Loucy (cell line): ENCODE results near the gene FJX1.

Experiments used
- EZH2phosphoT487 ChIP-seq: fragments of 200-600 bp; IDR thresholded peaks from 2 replicates; pipeline ENCODE4 v1.6.1; 2018; ENCODE audit warnings: antibody characterized with exemption, mild to moderate bottlenecking, moderate library complexity, borderline replicate concordance
- TF ChIP-seq, protein P1 (sequence below): fragments of 200-600 bp; sonication (generic); conservative IDR thresholded peaks from 2 replicates; pipeline ENCODE4 v1.5.1; 2014; ENCODE audit warnings: mild to moderate bottlenecking, antibody characterized with exemption, low read length

DNA sequence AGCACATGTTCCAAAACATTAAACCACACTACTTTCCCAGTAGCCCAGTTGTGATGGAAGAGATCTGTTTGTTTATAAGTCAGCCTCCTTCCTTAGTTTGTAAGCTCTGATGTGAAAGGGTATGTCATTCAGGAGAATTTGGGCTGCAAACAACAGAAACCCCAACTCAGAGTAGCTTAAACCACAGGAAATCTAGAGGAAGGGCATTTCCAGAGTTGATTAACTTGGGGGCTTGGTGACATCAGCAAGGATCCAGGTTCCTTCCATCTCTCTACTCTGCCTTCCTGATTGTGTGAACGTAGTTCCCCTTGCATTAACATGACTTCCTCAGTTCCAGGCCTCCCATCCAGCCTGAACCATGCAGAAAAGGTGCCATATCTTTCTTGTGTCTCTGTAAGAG lies 6.5 kb upstream of the FJX1 start:
- TF ChIP-seq, protein P1, sequence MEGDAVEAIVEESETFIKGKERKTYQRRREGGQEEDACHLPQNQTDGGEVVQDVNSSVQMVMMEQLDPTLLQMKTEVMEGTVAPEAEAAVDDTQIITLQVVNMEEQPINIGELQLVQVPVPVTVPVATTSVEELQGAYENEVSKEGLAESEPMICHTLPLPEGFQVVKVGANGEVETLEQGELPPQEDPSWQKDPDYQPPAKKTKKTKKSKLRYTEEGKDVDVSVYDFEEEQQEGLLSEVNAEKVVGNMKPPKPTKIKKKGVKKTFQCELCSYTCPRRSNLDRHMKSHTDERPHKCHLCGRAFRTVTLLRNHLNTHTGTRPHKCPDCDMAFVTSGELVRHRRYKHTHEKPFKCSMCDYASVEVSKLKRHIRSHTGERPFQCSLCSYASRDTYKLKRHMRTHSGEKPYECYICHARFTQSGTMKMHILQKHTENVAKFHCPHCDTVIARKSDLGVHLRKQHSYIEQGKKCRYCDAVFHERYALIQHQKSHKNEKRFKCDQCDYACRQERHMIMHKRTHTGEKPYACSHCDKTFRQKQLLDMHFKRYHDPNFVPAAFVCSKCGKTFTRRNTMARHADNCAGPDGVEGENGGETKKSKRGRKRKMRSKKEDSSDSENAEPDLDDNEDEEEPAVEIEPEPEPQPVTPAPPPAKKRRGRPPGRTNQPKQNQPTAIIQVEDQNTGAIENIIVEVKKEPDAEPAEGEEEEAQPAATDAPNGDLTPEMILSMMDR, result no peak
- no peak for TF ChIP-seq EZH2phosphoT487
